NCI-H1048 (cell line): Measurements from ENCODE around the gene SYT2.

Source experiments
- DNase-seq: peaks from one replicate; lab custom pipeline; 2025; lab: John Stamatoyannopoulos, UW

The SYT2 gene

DNA sequence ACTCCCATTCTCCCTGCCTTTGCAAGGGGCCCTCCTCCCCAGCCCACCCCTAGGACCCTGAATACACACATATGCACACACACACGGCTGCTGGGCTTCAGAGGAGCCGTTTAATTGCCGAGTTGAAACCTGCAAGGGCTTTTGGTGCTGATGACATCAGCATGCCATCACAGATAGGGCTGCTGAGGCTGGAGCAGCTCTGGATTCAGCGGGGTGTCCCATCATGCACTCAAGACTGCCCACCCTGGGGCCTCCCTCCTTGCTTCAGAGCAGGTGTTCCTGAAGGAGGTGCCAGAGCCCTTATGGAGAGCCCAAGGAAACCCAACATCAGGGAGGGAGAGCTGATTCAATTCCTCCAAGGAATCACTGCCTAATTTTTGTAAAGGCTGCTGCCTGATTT lies 5.7 kb downstream of the SYT2 start:
- DNase-seq = no peak

DNA sequence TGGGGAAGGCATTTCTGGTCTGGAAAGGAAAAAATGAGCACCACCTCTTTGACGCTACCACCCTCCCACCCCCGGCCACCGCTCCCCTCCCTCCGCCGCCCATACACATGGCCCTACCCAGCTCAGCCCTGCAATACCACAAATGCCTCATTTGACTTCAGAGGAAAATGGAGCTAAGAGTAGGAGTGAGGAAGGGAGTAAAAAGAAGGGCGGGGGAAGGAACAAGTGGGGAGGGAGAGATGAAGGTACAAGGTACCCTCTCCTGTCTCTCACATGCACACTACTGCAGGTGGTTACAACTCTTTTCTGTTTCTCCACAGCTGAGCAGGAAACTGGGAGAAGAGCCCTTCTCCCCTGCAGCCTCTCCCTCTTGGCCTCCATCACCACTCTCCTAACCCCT lies 7.1 kb downstream of the SYT2 start:
- DNase-seq = no peak

DNA sequence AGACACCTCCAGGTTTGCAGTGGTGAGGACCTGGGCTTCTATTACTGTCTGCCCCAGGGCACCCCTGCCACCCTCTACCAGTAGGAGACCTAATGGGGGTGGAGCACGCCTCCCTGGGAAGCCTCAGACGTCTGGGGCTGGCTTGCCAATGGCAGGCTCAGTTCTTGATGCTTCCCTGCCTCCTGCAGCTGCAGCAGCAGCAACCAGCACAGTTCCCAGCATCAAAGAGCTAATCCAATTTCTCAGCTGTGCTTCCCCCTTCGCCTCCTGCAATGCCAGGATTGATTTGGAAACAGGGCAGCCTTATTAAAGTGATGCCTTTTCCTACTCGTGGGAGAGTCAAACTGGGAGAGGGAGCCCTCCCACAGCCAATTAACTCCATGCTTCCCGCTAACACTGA lies 8.2 kb downstream of the SYT2 start:
- no peak for DNase-seq

DNA sequence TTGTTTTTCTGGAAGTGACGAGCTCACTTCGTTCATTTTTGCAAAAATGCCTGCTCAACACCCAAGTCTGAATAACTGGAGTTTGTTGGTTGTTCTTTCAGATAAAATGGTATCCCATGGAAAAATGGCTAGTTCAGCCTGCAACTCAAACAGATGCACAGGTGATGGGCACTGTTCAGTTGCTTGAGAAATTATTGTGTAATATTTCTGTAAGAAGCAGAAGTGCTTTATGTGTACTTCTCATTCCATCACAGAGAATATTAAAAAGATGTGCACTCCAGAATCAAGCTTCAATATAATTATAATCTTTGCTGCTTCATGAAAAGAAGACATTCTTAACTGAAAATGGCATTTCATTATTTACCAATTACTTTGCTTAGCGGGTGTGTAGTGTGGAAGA lies 9.1 kb downstream of the SYT2 start:
- no peak for DNase-seq

DNA sequence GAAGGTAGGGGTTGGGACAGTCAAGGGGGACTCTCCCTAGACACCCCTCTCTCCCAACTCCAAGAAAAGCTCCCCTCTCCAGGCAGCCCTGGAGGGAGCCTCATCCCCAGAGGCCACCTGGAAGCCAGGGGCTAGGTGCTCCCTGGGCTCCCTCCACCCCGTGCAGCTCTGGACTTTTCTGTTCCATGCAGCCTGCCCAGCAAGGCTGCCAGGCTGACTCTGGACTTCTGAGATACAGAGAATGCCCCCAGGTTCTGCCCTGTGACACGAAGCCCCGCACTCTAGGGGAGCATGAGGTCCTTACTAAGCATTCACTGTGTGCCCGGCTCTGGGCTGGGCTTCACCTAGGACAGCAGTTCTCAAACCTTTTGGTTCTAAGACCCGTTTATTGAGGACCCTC lies 10.2 kb downstream of the SYT2 start:
- DNase-seq = no peak

DNA sequence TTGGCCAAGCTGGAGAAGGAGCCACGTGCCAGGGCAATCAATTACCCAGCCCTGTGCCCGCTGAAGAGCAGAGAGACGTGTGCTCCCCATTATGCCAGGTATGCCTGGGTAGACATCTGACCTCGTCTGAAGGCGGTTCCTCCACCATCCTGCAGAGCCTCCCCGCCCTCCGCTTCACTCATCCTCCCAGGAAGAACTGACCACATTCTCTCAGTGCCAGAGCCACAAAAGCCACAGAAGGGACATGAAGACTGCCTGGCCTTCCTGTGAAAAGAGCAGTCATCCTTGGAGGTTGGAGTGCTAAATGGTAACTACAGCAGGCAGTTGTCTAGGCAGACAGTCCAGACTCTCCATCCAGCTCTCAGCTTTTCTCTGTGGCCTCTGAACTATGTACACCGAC lies 12.0 kb downstream of the SYT2 start:
- DNase-seq = no peak

DNA sequence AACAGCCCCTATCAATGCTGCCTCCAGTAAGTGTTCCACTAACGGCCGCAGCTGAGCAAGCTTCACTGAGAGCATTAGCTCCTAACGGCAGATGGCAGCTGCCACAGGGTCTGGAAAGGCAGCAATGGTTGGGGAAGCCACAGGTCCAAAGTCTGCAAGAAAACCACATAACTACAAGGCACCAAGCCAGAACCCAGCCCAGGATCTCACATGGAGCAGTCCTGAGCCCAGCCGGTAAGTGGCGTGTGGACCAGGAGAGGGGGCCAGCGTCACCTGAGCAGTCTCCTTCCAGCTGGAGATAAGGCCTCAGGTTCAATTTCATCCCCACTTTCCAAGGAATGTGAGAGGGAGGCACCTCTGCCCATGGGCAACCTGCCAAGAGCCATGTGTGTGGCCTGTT lies 13.2 kb downstream of the SYT2 start:
- DNase-seq = no peak

DNA sequence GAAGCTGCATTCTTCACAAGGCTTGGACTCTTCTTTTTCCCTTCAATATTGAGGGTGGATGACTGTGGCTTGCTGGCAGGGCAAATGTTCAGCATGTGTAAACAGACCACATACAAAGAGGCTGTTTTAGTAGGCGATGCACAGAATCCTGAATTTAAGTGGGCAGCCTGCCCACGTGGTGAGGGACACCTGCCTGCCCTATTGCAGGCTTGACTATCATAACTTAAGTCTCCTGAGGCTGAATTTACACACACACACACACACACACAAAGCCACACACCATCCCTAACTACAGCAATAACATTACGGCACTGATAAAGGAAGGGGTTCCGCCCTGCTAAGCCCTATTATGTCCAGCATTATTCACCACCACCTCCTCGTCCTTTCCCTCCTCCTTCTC lies 15.9 kb downstream of the SYT2 start:
- DNase-seq = no peak

DNA sequence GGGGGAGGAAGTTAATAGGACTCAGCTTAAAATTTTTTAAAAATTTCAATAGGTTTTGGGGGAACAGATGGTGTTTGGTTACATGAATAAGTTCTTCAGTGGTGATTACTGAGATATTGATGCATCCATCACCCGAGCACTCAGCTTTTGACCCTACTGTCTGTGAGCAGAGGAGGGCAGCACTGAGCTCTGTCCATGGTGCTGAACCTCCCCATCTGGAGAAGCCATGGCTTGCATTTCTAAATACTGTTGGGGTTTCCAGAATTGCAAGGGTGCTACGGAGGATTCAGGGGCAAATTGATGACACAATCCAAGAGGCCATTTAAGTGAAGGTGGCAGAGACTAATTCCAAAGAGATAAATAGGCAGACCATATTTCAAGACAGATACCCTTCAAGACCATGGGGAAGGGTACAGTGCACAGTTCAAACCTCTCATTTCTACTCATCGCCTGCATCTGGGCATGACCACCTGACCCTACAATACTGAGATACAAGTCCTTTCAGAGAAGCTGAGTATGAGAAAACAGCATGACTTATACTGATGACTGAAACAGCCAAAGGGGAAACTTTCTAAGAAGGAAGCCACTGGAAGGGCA lies 17.2 kb downstream of the SYT2 start:
- peak; percentile 67 for DNase-seq

DNA sequence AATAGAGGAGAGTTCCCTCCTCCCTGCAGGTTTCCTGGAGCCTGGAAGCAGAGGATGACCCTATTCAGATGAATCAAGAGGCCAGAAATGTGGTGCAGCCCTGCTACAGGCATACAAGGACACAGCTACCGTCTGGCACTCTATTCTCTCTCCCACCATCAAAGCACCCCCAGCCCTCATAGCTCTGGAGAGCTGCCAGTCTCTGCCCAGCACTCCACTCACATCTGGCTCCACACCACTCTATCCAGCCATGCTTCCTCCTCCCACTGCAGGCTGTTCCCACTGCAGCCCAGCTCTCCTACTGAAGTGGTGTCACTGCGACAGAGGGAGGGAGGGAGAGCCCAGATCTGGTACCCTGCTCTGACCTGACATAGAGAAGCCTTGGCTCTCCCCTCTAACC lies 18.4 kb downstream of the SYT2 start:
- no peak for DNase-seq

DNA sequence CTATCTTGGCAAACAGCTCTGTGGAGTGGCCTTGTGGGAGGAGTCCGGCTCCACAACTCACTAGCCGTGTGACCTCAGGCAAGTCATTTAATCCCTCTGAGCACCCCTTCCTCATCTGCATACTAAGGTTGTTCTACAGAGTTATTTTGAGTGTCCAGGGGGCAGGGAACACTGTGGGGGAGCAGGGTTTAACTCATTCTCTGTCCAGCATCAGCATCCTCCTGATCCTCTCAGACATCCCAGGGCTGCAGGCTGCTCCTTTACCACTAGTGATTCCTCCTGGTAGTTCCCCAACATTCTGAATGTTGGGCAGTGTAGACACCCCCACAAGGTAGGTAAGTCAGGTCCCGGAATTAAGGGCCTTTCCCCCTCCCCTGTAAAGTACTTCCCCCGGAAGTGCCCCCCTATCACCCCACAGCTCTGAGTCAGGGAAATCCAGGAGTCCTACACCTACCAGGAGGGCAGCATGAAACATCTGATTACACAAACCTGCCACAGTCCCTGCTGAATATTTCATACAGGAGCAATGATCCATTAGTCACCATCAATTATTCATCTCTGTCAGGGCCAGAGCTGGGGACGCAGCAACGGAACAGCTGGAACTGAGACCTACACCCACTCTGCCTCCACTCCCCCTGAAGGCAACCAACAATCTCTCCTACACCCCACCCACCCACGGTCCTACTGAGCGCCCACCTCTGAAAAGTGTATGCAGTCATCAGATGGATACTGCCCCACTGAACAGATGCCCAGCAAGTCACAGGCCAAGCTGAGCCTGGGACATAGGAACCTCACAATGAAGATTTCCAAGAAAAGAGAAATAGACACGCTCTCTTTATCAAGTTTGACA lies 20.5 kb downstream of the SYT2 start:
- no peak for DNase-seq

DNA sequence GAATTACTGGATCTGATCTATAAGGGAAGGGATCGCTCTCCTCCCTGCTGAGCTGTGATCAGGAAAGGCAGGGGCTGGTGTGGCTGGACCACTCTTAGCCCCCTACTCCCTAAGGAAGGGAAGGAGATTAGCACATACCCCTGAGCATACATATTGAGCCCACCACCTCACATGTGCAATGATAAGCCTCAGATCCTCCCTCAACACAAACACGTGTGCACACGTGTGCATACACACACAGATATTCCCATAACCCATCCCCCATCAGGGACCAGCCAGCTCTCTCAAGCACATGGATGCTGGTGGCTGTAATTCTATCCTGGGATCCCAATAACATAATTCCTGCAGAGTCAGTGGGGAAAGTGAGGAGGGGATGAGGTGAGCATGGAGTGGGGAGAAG lies 21.2 kb downstream of the SYT2 start:
- no peak for DNase-seq

DNA sequence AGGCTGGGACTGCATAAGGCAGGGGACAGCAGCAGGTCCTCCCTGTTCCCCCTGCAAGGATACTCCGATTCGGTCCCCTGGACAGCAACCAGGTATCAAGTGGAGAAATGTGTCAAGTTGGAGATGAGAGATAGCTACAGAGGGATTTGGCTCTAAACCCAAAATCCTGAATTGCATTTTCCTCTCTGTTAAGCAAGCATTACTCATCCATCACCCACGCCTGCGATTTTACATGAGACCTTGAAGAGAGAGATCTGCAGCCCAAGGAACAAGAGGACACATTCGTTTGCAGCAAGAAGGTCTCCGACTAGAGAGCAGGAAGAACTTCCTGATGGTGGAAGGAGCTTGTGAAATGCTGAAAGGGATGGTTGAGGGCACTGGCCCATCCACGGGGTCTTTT lies 21.9 kb downstream of the SYT2 start:
- no peak for DNase-seq

DNA sequence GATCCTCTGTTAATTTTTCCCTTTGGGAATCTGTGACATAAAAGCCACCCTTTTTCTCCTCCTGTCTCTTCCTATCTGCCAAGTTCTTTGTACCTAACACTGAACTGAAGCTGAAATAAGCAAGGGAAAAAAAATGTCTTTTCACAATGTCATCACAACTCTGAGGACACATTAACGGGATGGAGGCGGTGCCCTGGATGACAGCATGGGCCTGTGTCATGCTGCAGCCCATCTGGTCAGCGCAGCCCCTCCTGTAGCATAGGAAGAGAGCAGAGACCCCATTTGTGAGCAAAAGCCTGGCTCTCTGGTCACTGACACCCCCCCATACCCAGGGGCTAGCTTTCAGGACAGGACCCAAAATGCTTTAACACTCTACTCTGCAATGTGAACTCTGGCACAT lies 22.5 kb downstream of the SYT2 start:
- DNase-seq = no peak

DNA sequence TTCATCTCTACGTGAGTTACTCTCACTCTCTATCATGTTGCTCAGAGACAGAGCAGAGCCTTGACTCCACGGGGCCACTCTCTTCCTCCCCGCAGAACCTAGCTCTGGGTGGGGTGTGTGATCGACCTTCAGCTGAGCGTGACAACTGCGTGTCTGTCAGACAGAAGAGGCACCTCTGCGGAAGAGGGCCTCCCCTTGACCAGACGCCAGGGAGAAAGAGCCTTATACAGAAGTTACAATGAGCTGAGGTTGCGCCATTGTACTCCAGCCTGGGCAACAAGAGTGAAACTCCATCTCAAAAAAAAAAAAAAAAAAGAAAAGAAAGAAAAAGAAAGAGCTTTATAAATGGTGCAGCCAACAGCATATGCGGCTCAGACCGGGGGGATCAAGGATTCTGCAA lies 22.9 kb downstream of the SYT2 start:
- DNase-seq = no peak

DNA sequence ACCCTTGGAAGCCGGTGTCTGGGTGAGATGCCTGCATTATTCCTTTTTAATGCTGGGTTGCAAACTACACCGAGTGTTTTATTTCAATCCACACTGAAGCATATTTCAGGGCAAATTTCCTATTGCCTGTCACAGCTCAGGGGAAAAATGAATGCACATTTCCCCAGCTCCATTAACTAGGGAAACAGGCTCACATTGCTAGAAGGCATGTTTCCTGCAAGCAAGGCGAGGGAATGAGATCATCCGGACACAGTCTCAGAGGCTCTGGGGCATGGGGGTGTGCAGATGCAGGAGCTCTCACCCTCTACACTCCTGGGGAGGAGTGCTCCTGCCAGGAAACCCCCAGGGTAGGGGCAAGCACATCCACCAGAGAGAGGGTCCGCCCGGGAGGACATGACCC lies 24.6 kb downstream of the SYT2 start:
- DNase-seq = no peak

DNA sequence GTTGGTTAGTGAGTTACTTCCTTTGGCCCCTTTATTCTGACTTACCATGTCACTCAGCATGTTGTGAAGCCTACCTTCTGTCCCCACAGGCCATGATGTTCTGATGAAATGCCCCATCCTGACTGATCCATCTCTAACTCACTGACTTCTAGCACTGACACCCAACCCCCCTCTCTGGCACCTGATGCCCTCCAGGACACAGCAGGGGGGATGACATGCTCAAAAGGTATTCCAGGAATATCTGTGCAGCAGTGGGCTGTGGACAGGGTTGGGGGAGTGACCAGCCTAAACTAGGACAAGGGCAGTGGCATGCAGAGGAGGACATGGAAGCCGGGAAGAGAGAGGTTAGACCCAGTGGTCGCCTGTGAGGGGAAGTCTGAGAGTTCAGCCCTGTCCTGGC lies 25.5 kb downstream of the SYT2 start:
- DNase-seq = no peak

DNA sequence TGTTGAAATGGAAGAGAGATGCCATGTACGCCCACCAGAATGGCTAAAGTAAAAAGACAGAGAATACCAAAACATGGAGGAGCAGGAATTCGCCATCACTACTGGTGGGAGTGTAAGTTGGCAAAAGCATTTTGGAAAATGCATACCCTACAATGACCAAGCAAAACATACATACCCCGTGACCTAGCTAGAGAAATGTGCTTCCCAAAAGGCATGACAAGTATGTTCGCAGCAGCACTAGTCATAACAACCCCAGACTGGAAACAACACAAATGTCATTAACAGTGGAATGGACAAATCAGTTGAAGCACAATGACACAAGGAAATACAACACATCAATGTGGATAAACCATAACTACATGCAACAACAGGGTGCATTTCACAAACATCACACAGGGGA lies 27.2 kb downstream of the SYT2 start:
- no peak for DNase-seq

DNA sequence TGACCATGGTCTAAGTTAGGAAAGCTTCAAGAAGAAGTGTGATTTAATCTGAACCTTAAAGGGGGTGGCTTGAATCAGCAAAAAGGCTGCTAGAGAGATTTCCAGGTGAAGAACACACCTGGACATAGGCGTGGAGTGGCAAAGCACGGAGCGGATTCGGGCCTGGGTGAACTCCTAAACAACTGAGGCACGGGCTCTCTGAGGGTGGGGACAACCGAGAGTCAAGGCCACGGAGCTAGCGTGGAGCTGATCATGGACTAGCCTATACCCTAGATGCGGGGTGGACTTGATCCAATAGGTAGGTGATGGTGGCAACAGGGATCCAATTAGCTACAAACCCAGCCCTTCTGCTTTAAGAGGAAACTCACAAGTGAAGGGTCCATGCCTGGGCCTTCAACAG lies 27.8 kb downstream of the SYT2 start:
- DNase-seq = no peak

DNA sequence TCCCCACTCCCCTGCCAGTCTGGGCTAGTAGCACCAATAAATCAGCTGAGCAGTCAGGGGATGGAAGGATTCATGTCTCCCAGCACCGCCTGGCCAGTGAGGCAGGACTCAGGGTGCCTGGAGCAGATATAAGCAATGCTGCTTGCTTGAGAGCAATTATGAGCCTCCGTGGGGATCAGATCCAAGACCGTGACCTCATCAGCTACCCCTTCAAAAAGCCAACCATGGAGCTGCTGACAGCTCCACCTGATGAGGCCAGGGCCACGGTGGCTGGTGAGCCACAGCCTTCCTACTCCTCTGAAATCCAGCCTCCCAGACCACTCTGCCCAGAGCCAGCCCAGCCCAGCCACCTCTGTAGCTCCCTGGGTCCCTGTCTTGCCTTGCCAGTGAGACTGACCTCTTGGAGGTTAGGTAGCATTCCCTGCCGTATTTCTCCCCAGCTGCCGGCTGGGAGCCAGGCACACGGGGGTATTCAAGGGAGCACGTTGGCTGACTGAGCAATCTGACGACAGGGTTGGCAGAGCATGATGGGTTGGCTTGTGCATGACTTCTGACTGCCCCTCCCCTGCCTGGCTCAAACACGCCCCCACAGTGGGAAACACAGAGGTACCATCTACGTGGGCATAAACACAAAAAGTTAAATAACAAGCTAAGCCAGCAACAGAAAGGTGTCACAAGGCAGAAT lies 28.4 kb downstream of the SYT2 start:
- DNase-seq = no peak

DNA sequence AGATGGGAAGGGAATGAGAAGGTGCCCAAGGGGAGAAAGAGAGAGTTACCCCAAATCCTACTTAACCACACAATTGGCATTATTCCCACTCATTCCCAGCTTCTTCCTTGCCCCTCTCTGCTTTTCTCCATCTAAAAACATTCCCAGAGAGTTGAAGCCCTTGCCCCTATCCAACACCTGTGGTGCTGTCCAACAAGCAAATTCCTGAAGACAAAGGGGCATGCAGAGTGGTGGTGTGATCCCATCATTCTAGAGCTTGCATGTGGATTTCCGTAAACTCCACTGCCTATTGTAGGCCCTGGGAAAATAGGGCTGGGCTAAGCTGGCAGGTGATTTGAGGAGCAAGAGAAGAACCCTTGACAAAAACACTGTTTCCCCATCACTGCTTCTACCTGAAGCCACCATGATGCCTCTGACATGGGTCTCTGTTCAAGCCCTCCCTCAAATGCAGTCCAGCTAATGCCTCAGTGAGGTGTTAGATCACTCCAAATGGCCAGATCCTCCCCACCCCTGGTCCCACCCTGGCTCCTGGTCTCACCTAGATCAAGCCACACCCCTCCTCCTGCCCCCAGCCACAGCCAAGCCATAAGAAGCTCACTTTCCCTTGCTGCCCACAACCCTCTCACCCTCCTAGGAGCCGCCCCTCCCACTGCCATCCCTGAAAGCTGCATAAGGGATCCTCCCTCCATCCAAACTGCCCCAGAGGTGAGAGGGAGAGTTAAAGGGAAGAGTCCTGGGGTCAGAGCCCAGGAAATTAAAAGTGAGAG lies 29.5 kb downstream of the SYT2 start:
- DNase-seq = no peak

DNA sequence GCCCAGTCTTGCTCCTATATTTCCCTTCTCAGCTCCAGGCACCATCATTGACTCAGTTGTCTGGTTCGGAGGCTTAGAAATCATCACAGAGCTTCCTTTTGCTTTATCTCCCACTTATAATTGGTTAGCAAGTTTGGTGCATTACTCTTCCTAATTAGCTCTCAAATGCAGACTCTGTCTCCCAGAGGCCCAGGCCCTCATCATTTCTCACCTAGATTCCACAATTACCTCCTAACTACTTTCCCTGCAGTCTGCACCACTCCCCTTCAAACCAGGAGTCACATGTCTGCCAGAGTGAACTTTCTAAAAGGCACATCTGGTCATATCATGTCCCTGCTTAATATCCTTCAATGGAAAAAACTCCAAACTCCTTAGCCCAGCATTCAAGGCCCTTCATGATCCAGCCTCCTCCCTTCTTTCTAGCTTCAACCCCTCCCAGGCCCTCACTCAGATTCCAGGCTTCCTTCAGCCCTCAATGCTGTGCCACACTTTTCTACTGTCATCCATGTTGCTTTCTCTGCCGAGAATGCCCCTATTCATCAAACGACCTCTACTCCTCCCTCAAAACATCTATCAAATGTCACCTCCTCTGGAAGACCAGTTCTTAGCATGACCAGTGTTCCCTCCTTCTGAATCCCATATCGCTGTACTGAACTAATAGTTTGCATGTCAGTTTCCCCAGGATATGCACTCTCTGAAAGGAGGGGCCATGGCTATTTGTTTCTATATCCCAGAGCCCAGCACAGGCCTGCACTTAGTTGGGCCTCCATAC lies 30.7 kb downstream of the SYT2 start:
- DNase-seq = no peak
